HepG2 (cell line): Measurements from ENCODE around the gene ADCY1. TPM values are rescaled to one million over a fixed set of nuclear protein-coding genes. Genes with fewer than 3 reads are reported as not detected.

Source experiments
- CCAR2 ChIP-seq: fragments of 200-400 bp; formaldehyde crosslinking; optimal IDR thresholded peaks from 2 replicates; pipeline ENCODE3; 2018; ENCODE audit warnings: low read depth, mild to moderate bottlenecking, low read length, moderate library complexity
- JUND ChIP-seq: sonication (generic); formaldehyde crosslinking; IDR thresholded peaks from 2 replicates; pipeline ENCODE4 v1.8.0; 2022; ENCODE audit warnings: mild to moderate bottlenecking, missing genetic modification reagents
- NFYB ChIP-seq: sonication (generic); formaldehyde crosslinking; IDR thresholded peaks from 2 replicates; pipeline ENCODE4 v1.4.0; 2020; ENCODE audit warnings: missing genetic modification reagents
- ZBED4 ChIP-seq: sonication (generic); formaldehyde crosslinking; IDR thresholded peaks from 2 replicates; pipeline ENCODE4 v1.4.0; 2020; ENCODE audit warnings: missing genetic modification reagents, borderline replicate concordance
- ZNF331 ChIP-seq: sonication (generic); formaldehyde crosslinking; IDR thresholded peaks from 2 replicates; pipeline ENCODE4 v1.4.0; 2020; ENCODE audit warnings: missing genetic modification reagents
- ZNF737 ChIP-seq: sonication (generic); formaldehyde crosslinking; IDR thresholded peaks from 2 replicates; pipeline ENCODE4 v1.5.0; 2020; ENCODE audit warnings: missing genetic modification reagents, mild to moderate bottlenecking, borderline replicate concordance
- polyA plus RNA-seq, 8 experiments: library from polyadenylated mRNA; depleted of rRNA in 3 of 8; stranded (reverse) in 7 of 8; unstranded in 1 of 8; fragments of >200 nt; fragmentation: Illumina TruSeq in 4 of 8; extraction: Trizol in 4 of 8; gene quantifications; 2 replicates each; pipeline versions ENCODE4 v1.2.1 to v1.2.3, GENCODE V29; 2011 to 2016; ENCODE audit warnings: low read depth in 4 of 8, missing spikeins in 1 of 8, mixed read lengths in 1 of 8; ENCODE audit not compliant: insufficient read depth in 1 of 8
- total RNA-seq, 5 experiments: library from RNA; depleted of rRNA; stranded (reverse); fragments of >200 nt; fragmentation: Illumina TruSeq; extraction: Trizol; gene quantifications; 2 replicates each; pipeline ENCODE4 v1.2.3, GENCODE V29; 2016; ENCODE audit warnings: low read depth in 1 of 5
- TF ChIP-seq, protein P1 (sequence below): sonication (generic); formaldehyde crosslinking; IDR thresholded peaks from 2 replicates; pipeline ENCODE4 v1.5.0; 2020; ENCODE audit warnings: mild to moderate bottlenecking, missing genetic modification reagents
- TF ChIP-seq, protein P2 (sequence below): sonication (generic); formaldehyde crosslinking; IDR thresholded peaks from 2 replicates; pipeline ENCODE4 v1.8.1; 2023; ENCODE audit warnings: mild to moderate bottlenecking, missing genetic modification reagents, borderline replicate concordance
- TF ChIP-seq, protein P3 (sequence below): sonication (generic); formaldehyde crosslinking; IDR thresholded peaks from 2 replicates; pipeline ENCODE4 v1.4.0; 2020; ENCODE audit warnings: missing genetic modification reagents

The ADCY1 gene
- total and polyA plus RNA-seq, 2 of the 13 experiments (the other 11 are each of a cell fraction or from before 2014, with no cell fraction given), result 0.80 to 1.2 TPM

GRCh38 chr7:45662018-45662417, 87.8 kb downstream of the ADCY1 start (continued):
- TF ChIP-seq, protein P1, sequence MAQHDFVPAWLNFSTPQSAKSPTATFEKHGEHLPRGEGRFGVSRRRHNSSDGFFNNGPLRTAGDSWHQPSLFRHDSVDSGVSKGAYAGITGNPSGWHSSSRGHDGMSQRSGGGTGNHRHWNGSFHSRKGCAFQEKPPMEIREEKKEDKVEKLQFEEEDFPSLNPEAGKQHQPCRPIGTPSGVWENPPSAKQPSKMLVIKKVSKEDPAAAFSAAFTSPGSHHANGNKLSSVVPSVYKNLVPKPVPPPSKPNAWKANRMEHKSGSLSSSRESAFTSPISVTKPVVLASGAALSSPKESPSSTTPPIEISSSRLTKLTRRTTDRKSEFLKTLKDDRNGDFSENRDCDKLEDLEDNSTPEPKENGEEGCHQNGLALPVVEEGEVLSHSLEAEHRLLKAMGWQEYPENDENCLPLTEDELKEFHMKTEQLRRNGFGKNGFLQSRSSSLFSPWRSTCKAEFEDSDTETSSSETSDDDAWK (CRISPR knock-in tag), result no peak
- TF ChIP-seq, protein P2, sequence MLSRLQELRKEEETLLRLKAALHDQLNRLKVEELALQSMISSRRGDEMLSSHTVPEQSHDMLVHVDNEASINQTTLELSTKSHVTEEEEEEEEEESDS (CRISPR knock-in tag), result no peak
- no peak for TF ChIP-seq JUND (CRISPR knock-in tag)
- TF ChIP-seq, protein P3, sequence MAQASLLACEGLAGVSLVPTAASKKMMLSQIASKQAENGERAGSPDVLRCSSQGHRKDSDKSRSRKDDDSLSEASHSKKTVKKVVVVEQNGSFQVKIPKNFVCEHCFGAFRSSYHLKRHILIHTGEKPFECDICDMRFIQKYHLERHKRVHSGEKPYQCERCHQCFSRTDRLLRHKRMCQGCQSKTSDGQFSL, result no peak
- no peak for TF ChIP-seq CCAR2
- no peak for TF ChIP-seq ZNF331
- TF ChIP-seq NFYB, result no peak
- no peak for TF ChIP-seq ZBED4 (CRISPR knock-in tag)
- no peak for TF ChIP-seq ZNF737 (CRISPR knock-in tag)
